ENCODE results near the gene ANKRD63. TPM values are rescaled to one million over a fixed set of nuclear protein-coding genes. Genes with fewer than 3 reads are reported as not detected.

The ANKRD63 gene
- total RNA-seq, 1 donor = not detected

GRCh38 chr15:40239693-40240618 lies 42.9 kb downstream of the ANKRD63 start:
- Histone ChIP-seq H3K4me1 (ENCODE audit: insufficient read depth, low read length) (peaks cover 8% of the 10 kb centered on the region), H3K4me3 (ENCODE audit: insufficient read depth, low read length) (no peak overlapping the region), H3K79me2 (ENCODE audit: insufficient read depth, low read length) (no peaks in the 10 kb centered on the region), H4K20me1 (ENCODE audit: insufficient read depth, low read length) (peaks cover 2% of the 10 kb centered on the region), H2AFZ (ENCODE audit: low read length) (no peak overlapping the region), H3K4me2 (ENCODE audit: insufficient read depth, low read length) (no peak overlapping the region), H3K27me3 (ENCODE audit: insufficient read depth, low read length) (peaks cover 2% of the 10 kb centered on the region), H3K27ac (ENCODE audit: low read depth, low read length) (no peak overlapping the region), H3K9me3 (ENCODE audit: low read depth, low read length) (no peaks in the 10 kb centered on the region), H3K36me3 (ENCODE audit: insufficient read depth, low read length) (no peaks in the 10 kb centered on the region)
- TF ChIP-seq CTCF (IDR thresholded peaks at IDR 0.05; ENCODE audit: extremely low read depth, low read depth, low read length) = no peak
- DNase-seq (ENCODE audit: insufficient read length, low spot score, missing footprints) = peak; percentile 82

GRCh38 chr15:40239404-40239692 lies 43.5 kb downstream of the ANKRD63 start:
- no peak for DNase-seq (ENCODE audit: insufficient read length, low spot score, missing footprints)

GRCh38 chr15:40238532-40239403 lies 44.1 kb downstream of the ANKRD63 start, which contains the start of gene PAK6:
Gene PAK6 (plus strand): TSS chr15:40239063. CDS start chr15:40264786, 25,723 bp downstream.
- no peak for TF ChIP-seq CTCF (IDR thresholded peaks at IDR 0.05; ENCODE audit: extremely low read depth, low read depth, low read length)
- Histone ChIP-seq H2AFZ (ENCODE audit: low read length) (peak within 1 kb of the TSS; percentile 65), H3K36me3 (ENCODE audit: insufficient read depth, low read length) (no peaks in the 10 kb centered on the region), H3K27me3 (ENCODE audit: insufficient read depth, low read length) (peaks cover 2% of the 10 kb centered on the region), H3K4me3 (ENCODE audit: insufficient read depth, low read length) (peak within 1 kb of the TSS; percentile 71), H3K79me2 (ENCODE audit: insufficient read depth, low read length) (no peaks in the 10 kb centered on the region), H3K27ac (ENCODE audit: low read depth, low read length) (no peak within 1 kb of the TSS), H3K4me1 (ENCODE audit: insufficient read depth, low read length) (peaks cover 8% of the 10 kb centered on the region), H3K4me2 (ENCODE audit: insufficient read depth, low read length) (peak within 1 kb of the TSS; percentile 79), H4K20me1 (ENCODE audit: insufficient read depth, low read length) (peaks cover 2% of the 10 kb centered on the region), H3K9me3 (ENCODE audit: low read depth, low read length) (no peaks in the 10 kb centered on the region)
- DNase-seq (ENCODE audit: insufficient read length, low spot score, missing footprints) = peak; percentile 97

More at GRCh38 chr15:40239404-40239692, 43.5 kb downstream of the ANKRD63 start:
- no peaks in the 10 kb centered on the region for H3K79me2 ChIP-seq (ENCODE audit: insufficient read depth, low read length)
- H3K4me3 ChIP-seq (ENCODE audit: insufficient read depth, low read length) = peak overlapping the region; percentile 71
- TF ChIP-seq CTCF (IDR thresholded peaks at IDR 0.05; ENCODE audit: extremely low read depth, low read depth, low read length) = no peak
- peaks cover 2% of the 10 kb centered on the region for H3K27me3 ChIP-seq (ENCODE audit: insufficient read depth, low read length)
- peaks cover 2% of the 10 kb centered on the region for H4K20me1 ChIP-seq (ENCODE audit: insufficient read depth, low read length)
- no peaks in the 10 kb centered on the region for H3K9me3 ChIP-seq (ENCODE audit: low read depth, low read length)
- peaks cover 8% of the 10 kb centered on the region for H3K4me1 ChIP-seq (ENCODE audit: insufficient read depth, low read length)
- H3K27ac ChIP-seq (ENCODE audit: low read depth, low read length) = no peak overlapping the region
- H2AFZ ChIP-seq (ENCODE audit: low read length) = peak overlapping the region; percentile 65
- no peaks in the 10 kb centered on the region for H3K36me3 ChIP-seq (ENCODE audit: insufficient read depth, low read length)
- H3K4me2 ChIP-seq (ENCODE audit: insufficient read depth, low read length) = peak overlapping the region; percentile 79

Measured in osteoblast (primary cell).